Neutrophil (primary cell): Measurements from ENCODE around the gene SLC7A6OS.

Source experiments
- H3K27ac ChIP-seq: fragments of 200-600 bp; sonication (generic); 2 replicates; pipeline ENCODE4 v1.5.1; 2016; ENCODE audit warnings: mild to moderate bottlenecking, moderate library complexity
- H3K27me3 ChIP-seq: fragments of 200-600 bp; sonication (generic); 2 replicates; pipeline ENCODE4 v1.6.0; 2016; ENCODE audit warnings: mild to moderate bottlenecking
- H3K36me3 ChIP-seq: fragments of 200-600 bp; sonication (generic); 2 replicates; pipeline ENCODE4 v1.5.1; 2017
- H3K4me1 ChIP-seq, 2 experiments: fragments of 200-600 bp in 1 of 2; sonication (generic) in 1 of 2; 1 replicate in 1 of 2; 2 replicates in 1 of 2; pipeline versions ENCODE4 v1.5.1 to v1.6.1; 2013 to 2016; ENCODE audit warnings: low read depth in 1 of 2, low read length in 1 of 2, mild to moderate bottlenecking in 1 of 2, moderate library complexity in 1 of 2; ENCODE audit not compliant: control insufficient read depth in 1 of 2, insufficient read depth in 1 of 2
- H3K4me3 ChIP-seq, 2 experiments: fragments of 200-600 bp in 1 of 2; sonication (generic) in 1 of 2; 1 replicate in 1 of 2; 2 replicates in 1 of 2; pipeline ENCODE4 v1.5.1; 2013 to 2016; ENCODE audit warnings: low read depth in 1 of 2, low read length in 1 of 2, mild to moderate bottlenecking in 1 of 2, moderate library complexity in 1 of 2
- H3K9me3 ChIP-seq: fragments of 200-600 bp; sonication (generic); 2 replicates; pipeline ENCODE4 v1.5.1; 2016
- CTCF ChIP-seq: fragments of 200-600 bp; sonication (generic); IDR thresholded peaks from 2 replicates; pipeline ENCODE4 v1.5.1; 2016; ENCODE audit warnings: antibody characterized with exemption

The SLC7A6OS gene

DNA sequence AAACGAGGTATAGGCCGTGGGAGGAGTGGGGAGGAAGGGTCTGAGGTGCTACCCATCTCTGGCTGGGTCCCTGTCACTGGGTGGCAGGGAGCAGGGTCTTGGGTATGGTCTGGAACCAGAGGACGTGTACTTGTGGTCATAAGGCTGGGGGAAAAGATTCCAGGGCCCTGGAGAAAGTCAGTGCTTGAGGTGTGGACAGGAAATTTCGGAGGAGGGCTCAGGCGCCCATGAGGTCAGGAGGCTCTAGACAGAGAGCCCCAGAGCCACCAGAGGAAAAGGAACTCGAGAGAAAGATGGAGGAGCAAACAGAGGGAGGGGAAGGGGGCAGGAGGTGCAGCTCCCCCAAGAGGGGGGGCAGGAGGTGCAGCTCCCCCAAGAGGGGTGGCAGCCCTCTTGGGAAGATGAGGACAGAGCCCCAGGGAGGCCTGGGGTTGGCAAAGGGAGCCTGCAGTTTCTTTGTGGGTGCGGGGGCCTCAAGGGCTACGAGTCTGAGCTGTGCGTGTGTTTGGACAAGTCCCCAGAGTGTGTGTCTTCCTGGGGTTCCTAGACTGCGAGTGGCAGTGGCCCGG is 47.1 kb downstream of the SLC7A6OS start:
- Histone ChIP-seq H3K4me1 (peaks cover 21 to 23% of the 10 kb centered on the region in 2 experiments), H3K36me3 (peaks cover 13% of the 10 kb centered on the region), H3K27ac (peak overlapping the region; percentile 79), H3K9me3 (no peaks in the 10 kb centered on the region), H3K27me3 (no peaks in the 10 kb centered on the region), H3K4me3 (peak overlapping the region; percentile 83 to 85)
- TF ChIP-seq CTCF = no peak

DNA sequence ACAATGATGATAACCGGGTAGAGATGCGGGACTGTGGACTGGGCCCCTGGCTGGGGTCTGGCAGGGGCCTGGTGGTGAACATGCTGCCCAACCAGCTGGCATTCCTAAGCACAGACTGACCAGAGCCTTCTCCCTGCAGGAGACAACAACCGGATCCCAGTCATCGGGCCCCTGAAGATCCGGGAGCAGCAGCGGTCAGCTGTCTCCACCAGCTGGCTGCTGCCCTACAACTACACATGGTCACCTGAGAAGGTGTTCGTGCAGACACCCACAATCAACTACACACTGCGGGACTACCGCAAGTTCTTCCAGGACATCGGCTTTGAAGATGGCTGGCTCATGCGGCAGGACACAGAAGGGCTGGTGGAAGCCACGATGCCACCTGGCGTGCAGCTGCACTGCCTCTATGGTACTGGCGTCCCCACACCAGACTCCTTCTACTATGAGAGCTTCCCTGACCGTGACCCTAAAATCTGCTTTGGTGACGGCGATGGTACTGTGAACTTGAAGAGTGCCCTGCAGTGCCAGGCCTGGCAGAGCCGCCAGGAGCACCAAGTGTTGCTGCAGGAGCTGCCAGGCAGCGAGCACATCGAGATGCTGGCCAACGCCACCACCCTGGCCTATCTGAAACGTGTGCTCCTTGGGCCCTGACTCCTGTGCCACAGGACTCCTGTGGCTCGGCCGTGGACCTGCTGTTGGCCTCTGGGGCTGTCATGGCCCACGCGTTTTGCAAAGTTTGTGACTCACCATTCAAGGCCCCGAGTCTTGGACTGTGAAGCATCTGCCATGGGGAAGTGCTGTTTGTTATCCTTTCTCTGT is 51.5 kb downstream of the SLC7A6OS start:
- Histone ChIP-seq H3K9me3 (no peaks in the 10 kb centered on the region), H3K27me3 (no peaks in the 10 kb centered on the region), H3K4me1 (peaks cover 25 to 27% of the 10 kb centered on the region in 2 experiments), H3K27ac (no peak overlapping the region), H3K36me3 (peaks cover 16% of the 10 kb centered on the region), H3K4me3 (no peak overlapping the region)
- TF ChIP-seq CTCF = no peak

DNA sequence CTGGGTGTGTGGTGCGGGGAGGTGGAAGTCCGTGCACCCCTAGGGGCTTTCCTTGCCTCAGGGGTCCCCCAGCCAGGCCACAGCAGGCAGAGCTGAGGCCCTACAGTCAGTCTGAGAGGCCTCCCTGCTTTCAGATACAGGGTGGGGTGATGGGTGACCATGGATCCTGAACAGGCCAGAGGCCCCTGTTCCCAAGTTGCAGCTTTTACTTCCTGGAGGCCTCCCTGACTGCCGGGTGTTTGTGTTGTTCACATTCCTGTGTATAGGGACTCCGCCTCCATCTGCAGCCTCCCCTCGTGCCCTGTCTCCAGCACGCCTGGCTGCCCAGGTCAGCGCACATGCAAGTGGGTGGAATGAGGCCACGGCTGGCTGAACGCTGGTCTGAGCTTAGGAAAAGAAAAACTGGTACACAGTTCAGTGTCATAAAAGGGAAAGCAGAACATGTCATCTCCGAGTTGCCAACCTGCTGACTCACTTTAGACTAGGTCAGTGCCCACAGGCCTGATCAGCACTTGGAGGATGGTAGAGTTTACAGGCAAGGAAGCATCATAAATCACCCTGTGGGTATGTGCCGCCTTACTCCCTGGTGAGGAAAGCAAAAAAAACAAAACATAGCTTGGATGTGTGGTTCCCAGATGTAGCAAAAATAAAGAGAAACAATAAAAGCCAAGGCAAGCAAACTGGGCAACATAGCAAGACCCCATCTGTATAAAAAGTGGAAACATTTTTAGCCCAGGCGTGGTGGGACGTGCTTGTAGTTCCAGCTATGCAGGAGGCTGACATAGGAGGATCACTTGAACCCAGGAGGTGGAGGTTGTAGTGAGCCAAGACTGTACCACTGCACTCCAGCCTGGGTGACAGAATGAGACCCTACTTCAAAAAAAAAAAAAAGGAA is 52.6 kb downstream of the SLC7A6OS start:
- Histone ChIP-seq H3K9me3 (no peaks in the 10 kb centered on the region), H3K4me3 (no peak overlapping the region), H3K27me3 (no peaks in the 10 kb centered on the region), H3K27ac (peak overlapping the region; percentile 65), H3K36me3 (peaks cover 18% of the 10 kb centered on the region), H3K4me1 (peaks cover 16 to 18% of the 10 kb centered on the region in 2 experiments)
- no peak for TF ChIP-seq CTCF

GRCh38 chr16:68257251-68257905 is 53.4 kb downstream of the SLC7A6OS start:
- Histone ChIP-seq H3K9me3 (no peaks in the 10 kb centered on the region), H3K4me3 (no peak overlapping the region), H3K27ac (peak overlapping the region; percentile 65), H3K36me3 (peaks cover 18% of the 10 kb centered on the region), H3K27me3 (no peaks in the 10 kb centered on the region), H3K4me1 (peaks cover 15 to 16% of the 10 kb centered on the region in 2 experiments)
- TF ChIP-seq CTCF = no peak

DNA sequence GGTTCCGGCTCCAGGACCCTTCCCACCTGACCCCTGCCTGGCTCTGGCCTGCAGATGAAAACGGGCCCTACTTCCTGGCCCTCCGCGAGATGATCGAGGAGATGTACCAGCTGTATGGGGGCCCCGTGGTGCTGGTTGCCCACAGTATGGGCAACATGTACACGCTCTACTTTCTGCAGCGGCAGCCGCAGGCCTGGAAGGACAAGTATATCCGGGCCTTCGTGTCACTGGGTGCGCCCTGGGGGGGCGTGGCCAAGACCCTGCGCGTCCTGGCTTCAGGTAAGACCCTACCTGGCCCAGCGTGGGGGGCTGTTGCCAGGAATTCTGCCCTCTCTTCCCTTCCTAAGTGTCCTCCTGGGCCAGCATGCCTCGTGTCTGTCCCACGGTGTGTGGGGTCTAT is 55.0 kb downstream of the SLC7A6OS start:
- Histone ChIP-seq H3K4me3 (no peak overlapping the region), H3K4me1 (peaks cover 15 to 16% of the 10 kb centered on the region in 2 experiments), H3K27me3 (no peaks in the 10 kb centered on the region), H3K36me3 (peaks cover 18% of the 10 kb centered on the region), H3K27ac (no peak overlapping the region), H3K9me3 (no peaks in the 10 kb centered on the region)
- TF ChIP-seq CTCF = no peak
